Activated B cell treated with CpG ODN at 0.5 μM for 24 hours (primary cell): Measurements from ENCODE around the gene SUPT20HL1. TPM values are rescaled to one million over a fixed set of nuclear protein-coding genes. Genes with fewer than 3 reads are reported as not detected.
"Not testable (repeated sequence)": the region's sequence is repeated elsewhere in the genome, so short reads cannot be mapped to it uniquely, and the experiment has no call there.

ENCODE experiments used
- ATAC-seq: fragments of 200-7000 bp; cut with Tn5 transposase; one replicate; pipeline ENCODE4 v1.10.0; 2021; ENCODE audit warnings: low read depth, mild to moderate bottlenecking, moderate library complexity
- CTCF ChIA-PET: fragments of 350-600 bp; sonication (Branson Sonifier 250); formaldehyde crosslinking; loops from one replicate; lab custom pipeline; 2021; ENCODE audit warnings: antibody characterized with exemption; lab: Charles Lee
- POLR2A ChIA-PET: fragments of 350-600 bp; sonication (Branson Sonifier 250); formaldehyde crosslinking; loops from one replicate; lab custom pipeline; 2021; ENCODE audit warnings: antibody characterized with exemption; lab: Charles Lee
- DNase-seq: peaks from one replicate; pipeline ENCODE4 v3.0.0; 2022
- H3K27ac Mint-ChIP-seq: one replicate; pipeline ENCODE4 v1.8.0; 2020; ENCODE audit warnings: mixed read lengths
- H3K27me3 Mint-ChIP-seq: one replicate; pipeline ENCODE4 v1.8.0; 2021; ENCODE audit warnings: mixed read lengths
- H3K36me3 Mint-ChIP-seq: one replicate; pipeline ENCODE4 v1.8.0; 2021; ENCODE audit warnings: low read depth, mixed read lengths
- H3K4me1 Mint-ChIP-seq: one replicate; pipeline ENCODE4 v1.8.0; 2021; ENCODE audit warnings: mixed read lengths
- H3K4me3 Mint-ChIP-seq: one replicate; pipeline ENCODE4 v1.8.0; 2020; ENCODE audit warnings: mild to moderate bottlenecking, mixed read lengths
- H3K9me3 Mint-ChIP-seq: one replicate; pipeline ENCODE4 v1.8.0; 2020; ENCODE audit warnings: mixed read lengths
- intact Hi-C: fragments of 100-400 bp; cut with micrococcal nuclease; formaldehyde crosslinking; loops from one replicate; pipeline ENCODE4 v1.15.1; 2024
- total RNA-seq: library from RNA; stranded (reverse); gene quantifications from 2 replicates; pipeline ENCODE4 v1.2.3, GENCODE V29; 2022
- TF ChIP-seq, protein P1 (sequence below): fragments of 200-600 bp; IDR thresholded peaks from one replicate; pipeline ENCODE4 v1.8.0; 2022; ENCODE audit warnings: antibody characterized with exemption, mild to moderate bottlenecking

SUPT20HL1 gene
- total RNA-seq, result not detected in 2 replicates

DNA sequence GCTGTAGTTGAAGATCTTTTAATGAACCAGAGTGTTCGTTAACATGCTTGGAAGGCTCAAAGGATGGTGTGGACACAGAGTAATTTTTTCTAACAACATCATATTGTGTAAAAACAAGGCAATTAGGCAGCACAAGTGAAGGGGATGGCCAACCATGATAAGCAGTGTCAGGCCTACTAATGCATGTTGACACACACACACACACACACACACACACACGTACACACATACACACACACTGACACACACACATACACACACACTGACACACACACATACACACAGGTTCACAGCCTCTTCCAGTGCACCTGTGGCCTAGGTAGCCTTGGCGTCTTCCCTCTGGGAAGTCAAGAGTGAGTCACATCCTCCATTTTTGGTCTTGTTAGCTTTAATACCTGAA is at the start of gene SUPT20HL1:
TSS of gene SUPT20HL1 (plus strand) at position 368 of the 400 bp plus-strand sequence. CDS start 2,122 bp downstream, outside the sequence.
- TF ChIP-seq, protein P1, sequence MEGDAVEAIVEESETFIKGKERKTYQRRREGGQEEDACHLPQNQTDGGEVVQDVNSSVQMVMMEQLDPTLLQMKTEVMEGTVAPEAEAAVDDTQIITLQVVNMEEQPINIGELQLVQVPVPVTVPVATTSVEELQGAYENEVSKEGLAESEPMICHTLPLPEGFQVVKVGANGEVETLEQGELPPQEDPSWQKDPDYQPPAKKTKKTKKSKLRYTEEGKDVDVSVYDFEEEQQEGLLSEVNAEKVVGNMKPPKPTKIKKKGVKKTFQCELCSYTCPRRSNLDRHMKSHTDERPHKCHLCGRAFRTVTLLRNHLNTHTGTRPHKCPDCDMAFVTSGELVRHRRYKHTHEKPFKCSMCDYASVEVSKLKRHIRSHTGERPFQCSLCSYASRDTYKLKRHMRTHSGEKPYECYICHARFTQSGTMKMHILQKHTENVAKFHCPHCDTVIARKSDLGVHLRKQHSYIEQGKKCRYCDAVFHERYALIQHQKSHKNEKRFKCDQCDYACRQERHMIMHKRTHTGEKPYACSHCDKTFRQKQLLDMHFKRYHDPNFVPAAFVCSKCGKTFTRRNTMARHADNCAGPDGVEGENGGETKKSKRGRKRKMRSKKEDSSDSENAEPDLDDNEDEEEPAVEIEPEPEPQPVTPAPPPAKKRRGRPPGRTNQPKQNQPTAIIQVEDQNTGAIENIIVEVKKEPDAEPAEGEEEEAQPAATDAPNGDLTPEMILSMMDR, result no peak
- DNase-seq (no peak), ATAC-seq (no peak)
- Mint-ChIP-seq H3K27me3 (no peaks in the 10 kb centered on the region), H3K36me3 (no peaks in the 10 kb centered on the region), H3K4me3 (no peak within 1 kb of the TSS), H3K27ac (no peak within 1 kb of the TSS), H3K9me3 (no peaks in the 10 kb centered on the region), H3K4me1 (no peaks in the 10 kb centered on the region)
- intact Hi-C loops, result no loop called here
- CTCF ChIA-PET, result no interaction called here
- POLR2A ChIA-PET, result no interaction called here

DNA sequence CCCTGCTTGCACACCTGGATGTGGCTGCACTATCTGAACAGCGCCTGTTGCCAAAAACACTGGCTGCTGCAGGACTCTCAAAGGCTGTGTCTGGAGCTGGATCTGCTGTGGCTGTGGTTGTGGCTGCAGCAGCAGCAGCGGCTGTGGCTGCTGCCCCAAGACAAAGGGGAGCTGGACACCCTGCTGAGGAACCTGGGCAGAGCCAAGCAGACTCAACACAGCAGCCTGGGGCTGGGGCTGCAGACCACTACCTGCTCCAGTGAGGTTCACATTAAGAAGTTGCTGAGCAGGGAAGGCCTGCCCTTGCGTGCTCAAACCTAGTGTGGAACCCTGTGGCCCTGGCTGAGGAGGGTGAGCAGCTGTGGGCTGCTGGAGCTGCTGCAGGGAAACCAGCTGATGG is 49.5 kb upstream of the SUPT20HL1 start:
- intact Hi-C loops, H3K36me3 Mint-ChIP-seq, ATAC-seq, H3K4me3 Mint-ChIP-seq, H3K9me3 Mint-ChIP-seq, H3K4me1 Mint-ChIP-seq, H3K27me3 Mint-ChIP-seq, CTCF ChIA-PET, POLR2A ChIA-PET, H3K27ac Mint-ChIP-seq, DNase-seq: not testable (repeated sequence)

DNA sequence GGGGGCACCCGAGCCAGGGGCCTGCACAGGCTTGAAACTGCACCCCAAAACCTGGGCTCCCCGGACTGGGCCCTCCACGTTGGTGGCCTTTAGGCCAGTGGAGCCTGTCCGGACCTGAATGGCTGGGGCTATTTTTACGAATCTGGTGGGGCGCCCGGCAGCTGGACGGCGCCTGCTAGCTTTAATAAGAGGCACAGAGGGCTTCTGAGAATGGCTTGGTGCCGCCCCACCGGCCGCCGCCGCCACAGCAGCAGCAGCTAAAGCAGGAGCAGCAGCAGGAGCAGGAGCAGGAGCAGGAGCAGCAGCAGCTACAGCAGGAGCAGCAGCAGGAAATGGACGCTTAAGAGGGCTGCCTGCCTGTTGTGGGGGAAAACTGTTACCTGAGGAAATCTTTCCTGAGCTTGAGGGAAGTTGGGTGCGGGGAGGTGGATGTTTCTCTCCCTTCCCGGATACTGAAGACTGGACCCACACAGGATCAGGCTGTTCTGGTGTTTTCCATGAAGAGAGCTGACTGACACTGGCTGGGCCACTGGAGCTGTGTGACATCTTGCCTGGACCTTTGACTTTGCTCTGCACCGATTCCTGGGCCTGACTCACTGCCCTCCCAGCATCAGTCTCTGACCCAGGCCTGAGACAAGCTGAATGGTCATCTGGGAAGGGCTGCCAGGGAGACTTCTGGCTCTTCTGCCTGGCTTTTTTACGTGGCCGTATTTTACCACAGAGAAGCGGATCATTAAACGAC is 48.8 kb upstream of the SUPT20HL1 start:
- H3K36me3 Mint-ChIP-seq, POLR2A ChIA-PET, H3K4me1 Mint-ChIP-seq, H3K27ac Mint-ChIP-seq, intact Hi-C loops, CTCF ChIA-PET, DNase-seq, ATAC-seq, H3K4me3 Mint-ChIP-seq, H3K27me3 Mint-ChIP-seq, H3K9me3 Mint-ChIP-seq: not testable (repeated sequence)

DNA sequence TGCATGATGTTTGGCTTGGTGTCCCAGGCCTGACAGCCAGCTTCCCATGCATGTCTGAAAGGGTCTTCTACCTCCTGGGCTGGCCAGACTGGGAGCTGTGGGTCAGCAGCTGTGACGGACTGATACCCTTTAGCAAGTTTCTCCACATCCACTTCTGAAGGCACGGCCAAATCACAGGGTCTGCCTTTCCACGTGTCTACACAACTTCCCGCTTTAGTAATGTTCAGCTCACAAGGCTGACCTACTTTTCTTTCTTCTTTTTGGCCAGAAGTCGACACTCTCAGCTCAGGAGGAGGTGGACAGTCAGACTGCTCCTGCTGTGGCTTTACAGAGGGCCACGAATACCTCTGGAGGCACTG is 48.2 kb upstream of the SUPT20HL1 start:
- H3K36me3 Mint-ChIP-seq, H3K27ac Mint-ChIP-seq, CTCF ChIA-PET, H3K27me3 Mint-ChIP-seq, H3K4me3 Mint-ChIP-seq, DNase-seq, H3K4me1 Mint-ChIP-seq, intact Hi-C loops, H3K9me3 Mint-ChIP-seq, ATAC-seq, POLR2A ChIA-PET: not testable (repeated sequence)

DNA sequence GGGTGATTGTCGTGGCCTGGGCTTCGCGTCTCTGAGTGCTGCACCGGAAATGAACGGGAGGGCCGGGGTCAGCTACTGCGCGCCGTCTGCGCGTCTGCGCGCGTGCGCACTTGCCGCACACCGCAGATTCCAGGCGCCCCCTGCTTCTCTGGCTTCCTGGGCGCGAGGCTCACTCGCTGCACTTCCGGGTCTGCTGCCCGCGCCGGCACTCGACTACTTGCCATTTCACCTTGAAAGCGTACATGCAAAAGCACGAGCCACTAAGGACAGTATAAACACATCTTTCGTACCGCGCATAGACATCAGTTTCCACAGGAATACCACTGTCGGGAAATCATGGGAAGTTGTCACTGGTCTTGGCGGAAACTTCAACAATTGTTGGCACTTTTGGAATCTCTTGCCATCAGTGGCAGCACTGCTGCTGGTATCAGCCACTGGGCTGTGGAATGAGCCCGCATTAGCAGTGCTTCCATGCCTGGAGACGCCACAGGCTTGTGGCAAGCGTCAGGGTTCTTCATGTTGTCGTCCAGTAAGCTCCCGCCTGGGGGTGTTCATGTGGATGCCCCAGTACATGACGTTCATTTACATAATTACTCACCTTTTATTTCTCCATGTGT is 46.3 kb upstream of the SUPT20HL1 start, which contains the start of gene SUPT20HL2:
TSS of gene SUPT20HL2 (minus strand) at position 51 of the 617 bp plus-strand sequence. CDS start 754 bp downstream, outside the sequence.
- POLR2A ChIA-PET, result no interaction called here
- no peaks in the 10 kb centered on the region for H3K27me3 Mint-ChIP-seq
- no peak within 1 kb of the TSS for H3K27ac Mint-ChIP-seq
- H3K9me3 Mint-ChIP-seq, result no peaks in the 10 kb centered on the region
- no peaks in the 10 kb centered on the region for H3K4me1 Mint-ChIP-seq
- intact Hi-C loops, result no loop called here
- ATAC-seq, result no peak
- no peaks in the 10 kb centered on the region for H3K36me3 Mint-ChIP-seq
- CTCF ChIA-PET, result no interaction called here
- no peak for DNase-seq
- TF ChIP-seq, protein P1, result no peak
- no peak within 1 kb of the TSS for H3K4me3 Mint-ChIP-seq

DNA sequence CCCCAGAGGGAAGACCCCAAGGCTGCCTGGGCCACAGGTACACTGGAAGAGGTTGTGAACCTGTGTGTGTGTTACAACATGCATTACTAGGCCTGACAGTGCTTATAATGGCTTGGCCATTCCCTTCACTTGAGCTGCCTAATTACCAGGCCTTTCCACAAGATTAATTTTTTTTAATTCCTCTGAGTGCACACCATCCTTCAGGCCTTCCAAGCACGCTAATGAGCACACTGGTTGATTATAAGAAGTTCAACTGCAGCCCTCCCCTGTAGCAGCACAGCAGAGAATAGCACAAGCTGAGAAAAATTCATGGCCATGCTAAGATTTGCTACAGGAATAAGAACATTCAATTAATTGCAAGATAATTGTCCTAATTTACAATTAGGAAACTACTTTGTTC is 44.3 kb upstream of the SUPT20HL1 start:
- no peak overlapping the region for H3K4me3 Mint-ChIP-seq
- H3K36me3 Mint-ChIP-seq, result no peaks in the 10 kb centered on the region
- TF ChIP-seq, protein P1, result no peak
- H3K27ac Mint-ChIP-seq, result no peak overlapping the region
- no peaks in the 10 kb centered on the region for H3K27me3 Mint-ChIP-seq
- H3K9me3 Mint-ChIP-seq, result no peaks in the 10 kb centered on the region
- intact Hi-C loops, result no loop called here
- ChIA-PET POLR2A (no interaction called here), CTCF (no interaction called here)
- ATAC-seq (no peak), DNase-seq (no peak)
- no peaks in the 10 kb centered on the region for H3K4me1 Mint-ChIP-seq
